GM18951 (cell line): ENCODE results near the gene UVRAG.

Source experiments
- POLR2A ChIP-seq: IDR thresholded peaks from 4 replicates; pipeline ENCODE4 v1.6.1; 2011; ENCODE audit warnings: mild to moderate bottlenecking; ENCODE audit not compliant: insufficient read length, insufficient read depth; ENCODE audit errors: extremely low read depth
- in situ Hi-C: fragments of 300-500 bp; cut with MboI; formaldehyde crosslinking; loops from one replicate; pipeline ENCODE4 v1.12.0; 2022; ENCODE audit warnings: low sequenced_read_pairs, mixed read lengths, inconsistent platforms; ENCODE audit not compliant: unreplicated experiment

Gene UVRAG

DNA sequence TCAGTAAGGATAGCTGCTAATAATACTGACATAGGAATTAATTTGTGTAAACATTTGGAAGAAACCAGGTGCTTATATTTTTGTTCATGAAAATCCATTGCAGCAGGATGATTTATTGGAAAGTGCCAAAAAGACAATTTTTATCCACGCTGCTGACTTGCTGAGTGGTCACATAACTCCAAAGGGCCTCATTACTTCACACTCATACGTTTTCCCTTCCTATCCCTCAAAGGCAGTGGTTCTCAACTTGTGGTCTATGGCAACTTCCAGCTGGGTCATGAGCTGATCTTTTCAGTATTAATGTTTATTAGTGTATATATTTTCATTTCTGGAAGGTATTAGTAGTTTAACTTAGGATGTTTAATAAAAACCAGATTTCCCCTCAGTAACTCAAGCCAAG is 178.1 kb downstream of the UVRAG start:
- TF ChIP-seq POLR2A = no peak
- in situ Hi-C loops = no loop called here

DNA sequence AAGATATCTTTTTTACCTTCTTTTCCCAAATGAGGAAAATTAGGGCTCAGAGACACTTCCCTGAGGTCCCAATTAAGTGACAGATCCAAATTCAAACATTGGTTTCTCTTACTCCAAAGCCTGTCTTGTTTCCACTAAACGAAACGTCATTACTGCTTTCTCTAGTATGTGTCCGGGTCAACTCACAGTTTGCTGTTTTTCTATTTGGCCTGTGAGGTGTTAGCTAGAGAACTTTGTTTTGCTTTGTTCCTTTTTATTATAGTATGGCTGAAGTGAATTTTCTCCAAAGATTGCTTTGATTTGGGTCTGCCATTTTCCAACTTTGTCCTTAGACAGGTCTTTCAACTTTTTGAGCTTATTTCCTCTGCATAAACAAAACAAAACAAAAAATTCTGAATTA is 179.6 kb downstream of the UVRAG start:
- no peak for TF ChIP-seq POLR2A
- in situ Hi-C loops = no loop called here

DNA sequence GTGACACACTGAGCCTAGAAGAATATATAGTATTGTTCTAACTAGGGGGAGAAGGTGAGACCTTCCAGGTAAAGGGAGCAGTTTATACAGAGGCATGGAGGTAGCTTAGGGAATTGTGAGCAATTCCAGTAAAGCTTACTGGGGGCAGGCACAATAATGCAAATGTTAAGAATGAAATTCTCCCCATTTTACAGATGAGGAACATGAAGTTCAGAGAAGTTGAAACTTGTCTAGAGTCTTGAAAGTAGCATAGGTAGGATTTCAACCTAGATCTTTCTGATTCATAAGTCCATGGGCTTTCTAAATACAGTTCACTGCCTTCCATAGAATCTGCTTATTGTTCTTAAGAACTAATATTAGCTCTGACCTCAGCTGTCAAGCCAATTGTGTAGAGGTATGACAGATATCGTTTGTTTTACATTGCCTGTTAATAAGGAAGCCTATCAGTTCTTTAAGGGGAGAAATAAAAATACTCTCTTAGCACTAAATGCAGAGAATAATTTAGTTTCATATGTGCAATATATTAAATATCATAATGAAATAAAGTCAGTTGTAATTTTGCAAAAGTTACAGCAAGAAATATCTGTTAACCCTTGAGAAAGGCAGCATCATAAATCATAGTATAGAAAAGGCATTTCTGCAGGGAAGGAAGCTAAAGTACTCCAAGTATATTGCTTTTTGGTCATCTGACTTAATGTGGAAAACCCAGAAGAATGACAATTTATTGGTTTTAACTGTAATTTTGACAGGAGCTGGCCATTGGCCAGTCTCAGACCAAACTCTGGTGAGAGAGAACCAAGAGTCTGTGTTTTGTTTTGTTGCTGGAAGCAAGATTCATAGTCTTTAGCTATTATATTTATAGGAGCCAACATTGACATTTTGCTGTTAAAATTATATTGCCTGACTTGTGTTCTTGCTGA is 181.8 kb downstream of the UVRAG start:
- TF ChIP-seq POLR2A = no peak
- in situ Hi-C loops = no loop called here

- in situ Hi-C loops = no loop called here
- no peak for TF ChIP-seq POLR2A
Observed at GRCh38 chr11:76004400-76004799, 189.4 kb downstream of the UVRAG start.

GRCh38 chr11:76005756-76006155 is 190.7 kb downstream of the UVRAG start:
- no peak for TF ChIP-seq POLR2A

DNA sequence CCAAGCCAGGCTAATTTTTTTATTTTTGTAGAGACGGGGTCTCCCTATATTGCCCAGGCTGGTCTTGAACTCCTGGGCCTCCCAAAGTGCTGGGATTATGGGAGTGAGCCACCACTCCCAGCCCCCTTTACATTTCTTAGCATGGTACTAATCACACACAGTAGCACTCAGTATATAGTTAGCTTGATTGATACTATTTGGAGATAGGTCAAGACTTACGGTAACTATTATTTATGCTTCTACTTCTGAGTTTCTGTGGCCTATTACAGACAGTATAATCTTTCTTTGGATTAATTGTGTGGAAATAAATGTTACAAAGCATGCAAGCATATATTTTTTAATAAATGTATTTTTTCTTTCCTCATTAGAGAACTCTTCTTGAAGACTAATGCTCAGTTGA is 192.2 kb downstream of the UVRAG start:
- in situ Hi-C loops = no loop called here
- TF ChIP-seq POLR2A = no peak

More at GRCh38 chr11:76005756-76006155, 190.7 kb downstream of the UVRAG start:
- in situ Hi-C loops = no loop called here

GRCh38 chr11:76008474-76008873 is 193.5 kb downstream of the UVRAG start:
- in situ Hi-C loops = no loop called here
- TF ChIP-seq POLR2A = no peak

- in situ Hi-C loops = no loop called here
- TF ChIP-seq POLR2A = no peak
Observed at GRCh38 chr11:76010051-76010450, 195.0 kb downstream of the UVRAG start.

DNA sequence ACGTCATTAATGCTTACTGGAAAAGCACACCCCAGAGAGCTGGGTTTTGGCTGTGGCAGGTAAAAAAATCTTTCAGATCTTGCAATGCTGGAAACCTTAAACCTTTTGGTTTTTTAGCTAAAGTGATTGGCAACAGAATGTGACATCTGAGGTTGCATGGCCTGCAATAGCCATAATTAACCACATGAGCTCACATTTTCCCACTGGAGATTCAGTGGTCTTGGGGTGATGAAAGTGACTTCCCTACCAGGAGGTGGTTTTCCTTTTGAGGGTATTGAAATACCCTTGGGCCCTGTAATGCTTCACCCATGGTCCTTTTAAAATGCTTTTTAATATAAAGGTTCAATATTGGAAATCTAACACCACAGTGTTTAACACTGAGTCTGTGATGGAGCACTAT is 198.5 kb downstream of the UVRAG start:
- in situ Hi-C loops = no loop called here
- no peak for TF ChIP-seq POLR2A

DNA sequence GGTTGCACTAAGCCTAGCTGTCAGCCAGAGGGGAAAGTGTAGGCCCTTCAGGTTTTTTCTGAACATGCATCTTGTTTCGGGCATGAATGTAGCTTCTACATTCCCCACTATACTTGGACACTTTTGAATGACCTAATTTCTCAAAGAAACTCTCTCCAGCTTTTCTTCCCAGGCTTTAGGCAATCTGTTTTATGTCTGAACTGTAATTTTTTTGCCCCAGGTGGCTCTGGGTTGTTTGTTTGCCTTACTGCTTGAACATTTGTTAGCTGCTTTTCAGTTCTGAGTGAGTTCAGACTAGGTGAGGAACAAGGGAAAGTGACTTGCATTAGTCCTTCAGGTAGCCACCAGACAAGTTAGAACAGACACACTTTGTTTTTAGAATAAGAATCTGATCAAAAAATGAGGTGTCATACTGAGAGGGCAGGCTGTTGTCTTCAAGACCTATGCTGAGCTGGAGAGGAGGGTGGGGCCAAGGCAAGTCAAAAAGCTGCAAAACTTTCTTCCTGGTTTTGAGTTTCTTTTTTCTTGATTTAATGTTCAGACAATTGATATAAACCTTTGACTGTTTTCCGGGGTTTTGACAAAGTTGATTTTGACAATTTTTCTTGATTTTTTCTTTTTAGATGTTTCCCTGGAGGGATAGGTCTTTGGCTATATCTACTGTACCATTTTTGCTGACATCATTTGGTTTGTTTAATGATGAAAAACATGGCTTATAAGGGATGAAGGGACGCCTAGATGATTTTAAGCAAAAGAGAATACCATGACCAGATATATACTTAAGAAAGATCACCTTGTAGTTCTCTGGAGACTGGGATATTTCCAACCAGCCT is 208.4 kb downstream of the UVRAG start:
- in situ Hi-C loops = no loop called here
- TF ChIP-seq POLR2A = no peak

DNA sequence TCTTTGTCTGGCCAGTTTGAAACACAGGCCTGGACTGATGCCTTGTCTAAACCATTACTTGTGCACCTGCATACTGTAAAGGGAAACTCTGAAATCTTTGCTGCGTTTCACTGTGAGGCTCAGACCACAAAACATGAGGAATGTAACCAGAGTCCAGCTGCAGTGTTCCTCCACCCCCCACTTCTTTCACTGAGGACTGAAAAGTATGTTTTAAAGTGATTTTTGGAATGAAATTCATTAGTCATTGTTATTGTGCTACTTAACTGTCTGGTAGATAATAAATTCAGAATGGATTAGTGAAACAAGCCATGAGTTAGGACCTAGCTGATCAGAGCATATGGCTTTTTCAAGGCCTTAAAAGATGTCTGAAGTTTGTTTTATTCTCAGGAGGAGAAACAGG is 210.1 kb downstream of the UVRAG start:
- in situ Hi-C loops = no loop called here
- TF ChIP-seq POLR2A = no peak

GRCh38 chr11:76025817-76026216 is 210.8 kb downstream of the UVRAG start:
- in situ Hi-C loops = no loop called here
- TF ChIP-seq POLR2A = no peak

DNA sequence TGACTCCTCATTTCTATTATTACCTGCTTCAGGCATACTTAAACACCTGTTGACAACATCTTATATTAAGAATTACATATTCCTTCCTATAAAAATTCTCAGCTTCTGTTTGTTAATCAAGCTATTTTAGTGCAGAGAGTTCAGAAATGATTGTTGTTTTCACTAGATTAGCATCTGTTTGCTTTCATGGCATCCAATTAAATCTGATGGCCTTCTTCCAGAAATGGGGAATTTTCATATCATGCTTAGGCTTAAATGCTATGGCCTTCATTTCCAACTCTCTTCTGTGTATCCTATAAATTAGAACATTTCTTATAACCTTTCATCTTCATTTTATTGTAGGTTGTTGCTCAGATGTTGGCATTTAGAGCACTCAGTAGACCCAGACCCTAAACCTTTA is 211.3 kb downstream of the UVRAG start:
- in situ Hi-C loops = no loop called here

DNA sequence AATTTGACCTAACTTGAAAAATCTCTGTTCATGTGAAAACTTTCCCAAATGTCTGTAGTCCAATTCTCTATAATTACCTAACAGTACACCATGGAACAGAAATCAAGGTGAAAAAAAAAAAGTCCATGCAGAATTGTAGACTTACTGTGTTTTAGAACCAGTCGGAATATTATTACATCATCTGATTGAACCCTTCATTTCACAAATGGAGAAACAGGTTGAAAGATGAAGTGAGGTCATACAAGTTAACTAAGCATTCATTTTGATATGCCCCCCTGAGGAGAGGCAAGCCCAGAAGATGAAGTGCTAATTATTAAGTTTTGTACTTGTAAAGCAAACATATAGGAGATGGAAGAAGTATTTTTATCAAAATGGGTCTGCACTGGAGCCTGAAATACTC is 211.9 kb downstream of the UVRAG start:
- TF ChIP-seq POLR2A = no peak
- in situ Hi-C loops = no loop called here

More for the DNA sequence above, 211.3 kb downstream of the UVRAG start:
- no peak for TF ChIP-seq POLR2A

DNA sequence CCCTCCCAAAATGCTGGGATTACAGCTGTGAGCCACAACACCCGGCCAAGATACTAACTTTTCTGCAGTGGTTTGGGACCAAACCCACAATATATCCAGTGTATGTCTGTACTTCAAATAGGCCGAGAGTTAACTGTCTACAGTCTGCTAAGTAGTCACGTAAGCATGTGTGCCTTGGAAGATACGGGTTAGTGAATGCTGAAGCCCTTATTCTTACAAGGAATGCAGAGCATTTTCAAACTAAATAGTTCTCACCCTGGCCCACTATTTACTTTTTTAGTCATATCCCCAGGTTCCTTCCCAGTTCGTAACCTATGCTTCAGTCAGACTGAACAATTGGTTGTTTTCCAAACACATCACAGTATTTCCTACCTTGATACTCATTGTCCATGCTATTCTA is 215.3 kb downstream of the UVRAG start:
- in situ Hi-C loops = no loop called here
- no peak for TF ChIP-seq POLR2A
